Adrenal gland (tissue), 5 donors: ENCODE measurements around the gene TRAPPC10.

Experiments used
- CTCF ChIP-seq, 6 experiments: fragments of 450-650 bp in 4 of 6; fragments of 200-600 bp in 2 of 6; sonication (generic) in 1 of 6; IDR thresholded peaks; 1 replicate in 5 of 6; 2 replicates in 1 of 6; pipeline versions ENCODE4 v1.5.1 to v1.8.0; 2016 to 2021; ENCODE audit warnings: antibody characterized with exemption in 6 of 6, mild to moderate bottlenecking in 2 of 6, moderate library complexity in 1 of 6
- POLR2A ChIP-seq, 2 donors: fragments of 450-650 bp; IDR thresholded peaks; one replicate each; pipeline ENCODE4 v1.6.1; 2017; ENCODE audit warnings: antibody characterized with exemption in 2 of 2, mild to moderate bottlenecking in 2 of 2, moderate library complexity in 1 of 2
- donor health status: DM: no; HTN: no; CAD: no.

DNA sequence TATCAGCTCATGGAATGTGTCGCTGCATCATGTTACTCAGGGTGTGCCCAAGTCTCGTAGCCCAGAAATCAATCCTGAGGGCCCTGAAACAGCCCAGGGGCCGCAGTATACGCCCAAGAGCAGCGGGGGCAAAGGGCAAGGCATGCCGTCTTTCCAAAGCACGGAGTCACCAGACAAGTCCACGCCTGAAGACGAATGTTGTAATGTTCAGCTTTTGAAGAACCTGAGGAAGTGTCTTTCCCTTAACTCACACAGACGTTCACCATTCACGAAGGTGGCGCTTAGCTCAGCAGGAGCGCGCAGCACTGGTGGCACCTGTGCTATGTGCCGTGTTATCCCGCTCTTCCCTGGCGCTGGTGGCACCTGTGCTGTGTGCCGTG, 76.3 kb downstream of the TRAPPC10 start:
- no peak for TF ChIP-seq CTCF (IDR thresholded peaks at IDR 0.05)
- TF ChIP-seq POLR2A (IDR thresholded peaks at IDR 0.05) = no peak
